ENCODE measurements around the gene ACKR3. TPM values are rescaled to one million over a fixed set of nuclear protein-coding genes. Genes with fewer than 3 reads are reported as not detected.

ACKR3 gene
- total RNA-seq, 1 donor from 2014 or later: 75.6 TPM

DNA sequence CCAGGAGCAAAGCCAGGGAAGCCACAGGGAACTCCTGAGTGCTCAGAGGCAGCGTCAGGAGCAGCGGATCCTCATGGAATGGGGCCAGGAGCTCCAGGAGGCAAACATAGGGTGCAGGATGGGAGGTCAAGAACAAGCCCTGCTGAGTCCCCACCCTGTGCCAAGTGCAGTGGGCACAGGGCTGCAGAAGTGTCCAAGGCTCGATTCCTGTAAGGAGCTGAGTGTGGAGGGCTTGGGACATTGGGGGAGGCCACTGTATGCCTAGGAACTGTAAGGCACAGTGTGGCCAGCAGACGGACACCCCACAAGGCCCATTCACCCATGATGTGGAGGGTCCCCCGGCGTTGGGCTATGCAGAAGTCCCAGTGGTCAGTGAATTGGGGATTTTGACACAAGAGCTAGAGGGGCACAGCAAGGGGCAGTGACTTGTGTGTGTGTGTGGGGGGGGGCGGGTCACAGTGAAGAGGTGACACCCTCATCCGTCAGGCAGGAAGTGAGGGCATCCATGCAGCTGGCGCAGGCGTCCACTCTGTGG lies 55.6 kb downstream of the ACKR3 start:
- no peak for DNase-seq (ENCODE audit: low spot score in 2 of 2)
- H3K4me1 ChIP-seq: no peaks in the 10 kb centered on the region
- H3K36me3 ChIP-seq: no peaks in the 10 kb centered on the region
- no peak overlapping the region for H3K27ac ChIP-seq
- no peak overlapping the region for H3K4me3 ChIP-seq
- intact Hi-C loops (cut with DNase I): no loop called here
- H3K27me3 ChIP-seq: no peaks in the 10 kb centered on the region
- no peaks in the 10 kb centered on the region for H3K9me3 ChIP-seq
- TF ChIP-seq, protein P1, sequence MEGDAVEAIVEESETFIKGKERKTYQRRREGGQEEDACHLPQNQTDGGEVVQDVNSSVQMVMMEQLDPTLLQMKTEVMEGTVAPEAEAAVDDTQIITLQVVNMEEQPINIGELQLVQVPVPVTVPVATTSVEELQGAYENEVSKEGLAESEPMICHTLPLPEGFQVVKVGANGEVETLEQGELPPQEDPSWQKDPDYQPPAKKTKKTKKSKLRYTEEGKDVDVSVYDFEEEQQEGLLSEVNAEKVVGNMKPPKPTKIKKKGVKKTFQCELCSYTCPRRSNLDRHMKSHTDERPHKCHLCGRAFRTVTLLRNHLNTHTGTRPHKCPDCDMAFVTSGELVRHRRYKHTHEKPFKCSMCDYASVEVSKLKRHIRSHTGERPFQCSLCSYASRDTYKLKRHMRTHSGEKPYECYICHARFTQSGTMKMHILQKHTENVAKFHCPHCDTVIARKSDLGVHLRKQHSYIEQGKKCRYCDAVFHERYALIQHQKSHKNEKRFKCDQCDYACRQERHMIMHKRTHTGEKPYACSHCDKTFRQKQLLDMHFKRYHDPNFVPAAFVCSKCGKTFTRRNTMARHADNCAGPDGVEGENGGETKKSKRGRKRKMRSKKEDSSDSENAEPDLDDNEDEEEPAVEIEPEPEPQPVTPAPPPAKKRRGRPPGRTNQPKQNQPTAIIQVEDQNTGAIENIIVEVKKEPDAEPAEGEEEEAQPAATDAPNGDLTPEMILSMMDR (IDR thresholded peaks at IDR 0.05): no peak

DNA sequence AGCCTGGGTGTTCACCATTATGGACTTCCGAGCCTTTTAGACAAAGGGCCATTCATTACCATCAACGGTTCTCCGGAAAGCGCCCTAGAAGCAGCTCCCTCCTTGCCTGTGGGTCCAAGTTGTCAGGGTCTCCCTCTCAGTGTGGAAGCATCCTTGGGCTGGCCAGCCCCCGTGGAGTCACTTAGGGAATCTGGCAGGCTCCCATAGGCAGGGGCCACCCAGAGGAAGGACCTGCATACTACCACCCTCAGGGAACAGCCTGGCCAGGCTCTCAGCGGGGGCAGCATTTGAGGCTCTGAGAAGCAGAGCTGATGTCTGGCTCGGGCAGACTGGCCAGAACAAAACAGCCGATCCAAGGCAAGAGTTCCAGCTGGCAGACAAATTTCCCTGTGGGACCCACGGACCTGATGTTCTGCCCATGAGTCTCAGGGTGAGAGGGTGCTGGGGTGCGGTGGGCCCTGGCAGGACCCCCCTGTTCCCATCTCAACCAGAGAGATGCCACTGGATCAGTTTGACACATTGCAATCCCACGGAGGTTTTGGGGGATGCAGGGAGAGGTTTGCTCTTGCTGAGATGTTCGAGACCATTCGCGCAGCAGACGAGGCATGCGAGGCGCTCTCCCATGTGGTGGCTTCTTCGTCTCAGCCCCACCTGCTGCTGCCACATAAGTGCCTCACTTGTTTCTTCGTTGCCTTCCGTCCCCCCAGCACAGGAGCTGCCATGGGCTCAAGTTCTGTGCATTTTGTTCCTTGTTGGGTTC lies 56.9 kb downstream of the ACKR3 start:
- no peaks in the 10 kb centered on the region for H3K9me3 ChIP-seq
- DNase-seq (ENCODE audit: low spot score in 2 of 2): peak in 1 of 2 donors; percentile 62
- TF ChIP-seq, protein P1 (IDR thresholded peaks at IDR 0.05): no peak
- no peaks in the 10 kb centered on the region for H3K27me3 ChIP-seq
- no peaks in the 10 kb centered on the region for H3K36me3 ChIP-seq
- H3K4me3 ChIP-seq: no peak overlapping the region
- peaks cover 0 to 3% of the 10 kb centered on the region in 2 donors for H3K4me1 ChIP-seq
- intact Hi-C loops (cut with DNase I): no loop called here
- H3K27ac ChIP-seq: no peak overlapping the region

DNA sequence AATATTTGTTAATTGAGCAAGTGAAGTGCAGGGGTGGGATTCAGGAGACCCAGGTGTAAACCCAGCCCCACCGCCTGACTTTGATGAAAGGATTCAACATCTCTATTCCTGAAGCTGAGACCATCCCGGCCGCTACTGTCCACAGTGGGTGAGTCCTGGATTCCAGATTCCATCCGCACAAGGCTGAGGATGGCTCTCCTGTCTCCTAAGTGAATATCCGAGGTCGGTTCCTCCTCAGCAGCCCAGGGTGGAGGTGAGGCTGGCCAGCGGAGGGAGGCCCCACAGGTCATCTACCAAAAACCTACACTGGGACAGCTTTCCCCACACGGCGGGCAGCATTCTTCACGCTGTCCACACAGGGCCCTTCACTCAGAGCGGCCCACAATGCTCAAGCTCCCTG lies 57.6 kb downstream of the ACKR3 start:
- Histone ChIP-seq H3K4me3 (no peak overlapping the region), H3K4me1 (peaks cover 0 to 5% of the 10 kb centered on the region in 2 donors), H3K9me3 (no peaks in the 10 kb centered on the region), H3K36me3 (no peaks in the 10 kb centered on the region), H3K27me3 (no peaks in the 10 kb centered on the region), H3K27ac (no peak overlapping the region)
- TF ChIP-seq, protein P1 (IDR thresholded peaks at IDR 0.05): no peak
- DNase-seq (ENCODE audit: low spot score in 2 of 2): no peak
- intact Hi-C loops (cut with DNase I): no loop called here

DNA sequence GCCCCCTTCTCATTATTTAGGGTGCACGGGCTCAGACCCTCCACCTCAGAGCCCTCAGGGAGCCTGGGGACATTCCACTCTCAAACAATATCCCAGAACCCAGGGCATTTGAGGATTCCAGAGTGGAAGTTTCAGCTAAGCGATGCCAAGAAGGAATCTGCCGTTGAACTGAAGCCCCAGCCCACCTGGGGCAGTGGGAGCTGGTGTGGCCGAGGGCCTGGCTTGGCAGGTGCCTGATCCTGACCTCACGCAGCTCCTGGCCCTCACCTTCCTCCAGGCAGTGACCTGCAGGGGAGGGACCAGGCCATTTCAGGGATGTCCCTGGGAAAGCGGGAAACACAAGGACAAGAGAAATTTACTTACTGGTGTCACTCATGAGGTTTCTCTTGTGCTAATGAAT lies 58.2 kb downstream of the ACKR3 start:
- intact Hi-C loops (cut with DNase I): no loop called here
- Histone ChIP-seq H3K36me3 (no peaks in the 10 kb centered on the region), H3K4me3 (no peak overlapping the region), H3K27me3 (no peaks in the 10 kb centered on the region), H3K27ac (no peak overlapping the region), H3K9me3 (no peaks in the 10 kb centered on the region), H3K4me1 (peaks cover 0 to 5% of the 10 kb centered on the region in 2 donors)
- TF ChIP-seq, protein P1 (IDR thresholded peaks at IDR 0.05): no peak
- no peak for DNase-seq (ENCODE audit: low spot score in 2 of 2)

DNA sequence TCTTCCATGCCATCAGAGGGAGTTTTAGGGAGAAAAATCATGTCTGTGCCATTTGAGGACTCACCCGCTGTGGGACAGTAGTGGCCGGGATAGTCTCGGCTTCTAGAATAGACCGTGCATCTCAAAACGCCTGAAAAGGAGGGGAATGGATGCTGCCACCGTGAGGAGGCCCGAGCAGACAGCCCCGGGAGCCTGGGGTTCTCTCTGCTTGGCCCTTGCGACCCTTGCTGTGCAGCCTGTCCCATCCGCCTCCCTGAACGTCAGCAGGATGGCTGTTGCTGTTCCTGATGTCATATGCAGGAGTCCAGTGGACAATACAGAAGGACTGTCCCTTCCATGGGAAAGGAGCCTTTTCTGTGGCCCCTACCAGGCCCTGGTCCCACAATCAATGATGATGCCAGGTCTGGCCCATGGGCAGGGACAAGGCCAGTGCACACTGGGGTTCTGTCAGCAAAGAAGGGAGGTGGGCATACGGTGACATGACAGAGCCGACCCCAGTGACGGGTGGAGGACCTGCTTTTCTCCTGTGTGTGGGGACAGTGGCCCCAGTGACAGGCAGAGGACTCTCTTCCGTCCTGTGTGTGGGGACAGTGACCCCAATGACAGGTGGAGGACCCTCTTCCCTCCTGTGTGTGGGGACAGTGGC lies 58.8 kb downstream of the ACKR3 start:
- intact Hi-C loops (cut with DNase I): no loop called here
- H3K27ac ChIP-seq: no peak overlapping the region
- H3K4me1 ChIP-seq: peaks cover 0 to 5% of the 10 kb centered on the region in 2 donors
- H3K4me3 ChIP-seq: no peak overlapping the region
- H3K9me3 ChIP-seq: no peaks in the 10 kb centered on the region
- H3K36me3 ChIP-seq: no peaks in the 10 kb centered on the region
- peak in 1 of 2 donors; percentile 51 for DNase-seq (ENCODE audit: low spot score in 2 of 2)
- TF ChIP-seq, protein P1 (IDR thresholded peaks at IDR 0.05): no peak
- no peaks in the 10 kb centered on the region for H3K27me3 ChIP-seq

All from ascending aorta (tissue), 2 donors.